ENCODE results near the gene ABHD1. TPM values are rescaled to one million over a fixed set of nuclear protein-coding genes. Genes with fewer than 3 reads are reported as not detected.

ABHD1 gene
- total RNA-seq, 1 donor from 2014 or later, result not detected

DNA sequence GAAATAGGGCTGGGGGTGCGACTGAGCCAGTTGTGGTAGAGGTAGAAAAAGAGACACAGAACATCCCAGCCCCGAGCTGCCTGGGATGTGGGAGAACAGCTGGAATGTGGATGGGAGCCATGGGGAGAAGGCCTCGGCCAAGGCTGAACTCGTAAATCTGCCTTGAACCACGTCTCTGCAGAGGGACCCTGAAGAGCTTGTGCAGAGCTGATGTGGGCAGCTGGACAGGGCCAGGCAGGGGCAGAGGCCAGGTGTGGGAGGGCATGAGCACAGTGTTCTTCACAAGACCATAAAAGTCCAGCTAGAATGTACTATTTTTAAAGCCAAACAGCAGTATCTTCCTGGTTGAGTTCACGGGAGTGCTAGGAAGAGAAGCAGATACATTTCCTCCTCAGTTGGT is 30.9 kb downstream of the ABHD1 start:
- H3K4me3 ChIP-seq (ENCODE audit: low read depth, low read length), result no peak overlapping the region
- TF ChIP-seq, protein P1, sequence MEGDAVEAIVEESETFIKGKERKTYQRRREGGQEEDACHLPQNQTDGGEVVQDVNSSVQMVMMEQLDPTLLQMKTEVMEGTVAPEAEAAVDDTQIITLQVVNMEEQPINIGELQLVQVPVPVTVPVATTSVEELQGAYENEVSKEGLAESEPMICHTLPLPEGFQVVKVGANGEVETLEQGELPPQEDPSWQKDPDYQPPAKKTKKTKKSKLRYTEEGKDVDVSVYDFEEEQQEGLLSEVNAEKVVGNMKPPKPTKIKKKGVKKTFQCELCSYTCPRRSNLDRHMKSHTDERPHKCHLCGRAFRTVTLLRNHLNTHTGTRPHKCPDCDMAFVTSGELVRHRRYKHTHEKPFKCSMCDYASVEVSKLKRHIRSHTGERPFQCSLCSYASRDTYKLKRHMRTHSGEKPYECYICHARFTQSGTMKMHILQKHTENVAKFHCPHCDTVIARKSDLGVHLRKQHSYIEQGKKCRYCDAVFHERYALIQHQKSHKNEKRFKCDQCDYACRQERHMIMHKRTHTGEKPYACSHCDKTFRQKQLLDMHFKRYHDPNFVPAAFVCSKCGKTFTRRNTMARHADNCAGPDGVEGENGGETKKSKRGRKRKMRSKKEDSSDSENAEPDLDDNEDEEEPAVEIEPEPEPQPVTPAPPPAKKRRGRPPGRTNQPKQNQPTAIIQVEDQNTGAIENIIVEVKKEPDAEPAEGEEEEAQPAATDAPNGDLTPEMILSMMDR (IDR thresholded peaks at IDR 0.05; ENCODE audit: insufficient read depth, low read length, poor library complexity, severe bottlenecking), result no peak
- peaks cover 4% of the 10 kb centered on the region for H3K27me3 ChIP-seq (ENCODE audit: control insufficient read depth, insufficient read depth, low read length)
- DNase-seq (ENCODE audit: low read depth), result no peak
- no peaks in the 10 kb centered on the region for H3K36me3 ChIP-seq (ENCODE audit: control insufficient read depth, insufficient read depth, low read length)

DNA sequence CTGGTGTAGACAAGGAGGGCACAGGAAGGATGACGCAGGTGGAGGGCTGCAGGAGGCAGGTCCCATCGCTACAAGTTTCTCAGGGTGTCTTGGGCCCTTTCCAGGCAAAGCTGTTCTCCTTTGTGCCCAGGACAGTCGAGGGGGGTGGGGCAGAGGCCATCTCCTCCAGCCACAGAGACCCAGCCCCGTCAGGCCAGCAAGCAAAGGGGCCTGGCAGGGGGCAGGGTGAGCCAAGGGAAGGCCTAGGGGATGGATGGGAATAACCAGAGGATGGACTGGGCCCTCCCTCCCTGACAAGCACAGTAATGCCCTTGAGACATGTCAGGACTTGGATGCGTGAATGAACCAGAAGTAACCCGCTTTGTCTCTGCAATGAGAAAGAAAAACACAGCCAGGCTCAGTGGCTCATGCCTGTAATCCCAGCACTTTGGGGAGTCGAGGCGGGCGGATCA is 31.5 kb downstream of the ABHD1 start:
- TF ChIP-seq, protein P1 (IDR thresholded peaks at IDR 0.05; ENCODE audit: insufficient read depth, low read length, poor library complexity, severe bottlenecking), result no peak
- no peak for DNase-seq (ENCODE audit: low read depth)
- Histone ChIP-seq H3K36me3 (ENCODE audit: control insufficient read depth, insufficient read depth, low read length) (no peaks in the 10 kb centered on the region), H3K4me3 (ENCODE audit: low read depth, low read length) (no peak overlapping the region), H3K27me3 (ENCODE audit: control insufficient read depth, insufficient read depth, low read length) (peaks cover 1% of the 10 kb centered on the region)

DNA sequence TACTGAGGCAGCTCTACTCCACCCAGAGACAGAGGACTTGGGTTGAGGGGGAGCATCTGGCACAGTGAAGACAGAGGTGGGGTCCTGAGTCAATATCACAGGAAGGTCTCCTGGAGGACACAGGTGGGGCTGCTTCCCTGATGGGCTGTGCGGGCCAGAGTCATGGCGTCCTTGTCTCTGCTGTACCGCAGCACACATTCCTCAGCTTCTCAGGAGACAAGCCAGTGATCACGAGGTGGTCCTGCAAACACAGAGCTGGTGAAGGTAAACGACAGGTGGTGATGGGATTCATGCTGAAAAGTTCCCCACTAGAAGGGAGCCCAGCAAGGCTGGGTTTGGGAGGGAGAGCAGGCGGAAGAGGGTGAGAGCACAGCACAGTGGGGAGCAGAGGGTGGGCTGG is 34.9 kb downstream of the ABHD1 start:
- Histone ChIP-seq H3K36me3 (ENCODE audit: control insufficient read depth, insufficient read depth, low read length) (no peaks in the 10 kb centered on the region), H3K4me3 (ENCODE audit: low read depth, low read length) (no peak overlapping the region), H3K27me3 (ENCODE audit: control insufficient read depth, insufficient read depth, low read length) (no peaks in the 10 kb centered on the region)
- DNase-seq (ENCODE audit: low read depth), result no peak
- TF ChIP-seq, protein P1 (IDR thresholded peaks at IDR 0.05; ENCODE audit: insufficient read depth, low read length, poor library complexity, severe bottlenecking), result no peak

DNA sequence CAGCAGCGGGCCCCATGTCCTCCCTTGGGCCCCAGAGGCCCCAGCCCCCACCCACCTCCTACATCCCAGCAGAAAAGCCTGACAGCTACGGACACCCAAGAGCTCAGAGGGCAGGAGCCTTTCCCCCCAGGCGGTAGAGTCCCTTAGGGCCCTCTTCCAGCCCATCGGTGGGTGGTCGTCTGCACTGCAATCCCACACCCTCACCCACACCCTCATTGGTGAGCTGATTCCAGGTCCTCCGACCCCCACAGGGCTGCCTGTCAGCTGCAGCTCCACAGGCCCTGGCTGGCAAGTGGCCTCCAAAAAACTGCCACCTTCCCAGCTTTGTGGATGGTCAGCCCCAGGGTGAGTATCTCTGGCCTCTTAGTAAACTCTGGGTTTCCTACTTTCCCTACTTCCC is 35.7 kb downstream of the ABHD1 start:
- DNase-seq (ENCODE audit: low read depth), result no peak
- no peak overlapping the region for H3K4me3 ChIP-seq (ENCODE audit: low read depth, low read length)
- H3K27me3 ChIP-seq (ENCODE audit: control insufficient read depth, insufficient read depth, low read length), result no peaks in the 10 kb centered on the region
- H3K36me3 ChIP-seq (ENCODE audit: control insufficient read depth, insufficient read depth, low read length), result no peaks in the 10 kb centered on the region
- TF ChIP-seq, protein P1 (IDR thresholded peaks at IDR 0.05; ENCODE audit: insufficient read depth, low read length, poor library complexity, severe bottlenecking), result no peak

DNA sequence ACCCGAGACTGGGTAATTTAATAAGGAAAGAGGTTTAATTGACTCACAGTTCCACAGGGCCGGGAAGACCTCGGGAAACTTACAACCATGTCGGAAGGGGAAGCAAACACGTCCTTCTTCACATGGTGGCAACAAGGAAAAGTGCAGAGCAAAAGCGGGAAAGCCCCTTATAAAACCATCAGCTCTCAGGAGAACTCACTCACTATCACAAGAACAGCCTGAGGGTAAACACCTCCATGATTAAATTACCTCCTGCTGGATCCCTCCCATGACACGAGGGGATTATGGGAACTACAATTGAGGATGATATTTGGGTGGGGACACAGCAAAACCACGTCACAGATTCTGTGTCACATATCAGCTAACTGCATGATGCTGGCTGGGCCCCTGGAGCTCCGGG is 36.6 kb downstream of the ABHD1 start:
- TF ChIP-seq, protein P1 (IDR thresholded peaks at IDR 0.05; ENCODE audit: insufficient read depth, low read length, poor library complexity, severe bottlenecking), result no peak
- no peak for DNase-seq (ENCODE audit: low read depth)
- Histone ChIP-seq H3K36me3 (ENCODE audit: control insufficient read depth, insufficient read depth, low read length) (no peaks in the 10 kb centered on the region), H3K27me3 (ENCODE audit: control insufficient read depth, insufficient read depth, low read length) (no peaks in the 10 kb centered on the region), H3K4me3 (ENCODE audit: low read depth, low read length) (no peak overlapping the region)

Measured in kidney epithelial cell (primary cell).